Neural cell (in vitro differentiated cells): Measurements from ENCODE around the gene CLSTN2. TPM values are rescaled to one million over a fixed set of nuclear protein-coding genes. Genes with fewer than 3 reads are reported as not detected.

Experiments
- H2AFZ ChIP-seq: fragments of 200-600, 300-800 bp; sonication (generic), shearing (Covaris generic); 2 replicates; pipeline ENCODE4 v1.6.0; 2014; ENCODE audit warnings: low read depth, mild to moderate bottlenecking, antibody characterized with exemption, low read length, moderate library complexity
- H3F3A ChIP-seq: fragments of 200-600 bp; shearing (Covaris generic); 2 replicates; pipeline ENCODE4 v1.6.1; 2016; ENCODE audit warnings: mild to moderate bottlenecking, moderate library complexity, mixed read lengths, antibody characterized with exemption, low read length; ENCODE audit not compliant: insufficient read depth, poor library complexity, severe bottlenecking
- H3K27ac ChIP-seq: fragments of 200-600, 300-800 bp; sonication (generic), shearing (Covaris generic); 2 replicates; pipeline ENCODE4 v1.5.1; 2014; ENCODE audit warnings: mild to moderate bottlenecking, low read length, moderate library complexity
- H3K27me3 ChIP-seq: fragments of 300-800, 200-600 bp; sonication (generic), shearing (Covaris generic); 2 replicates; pipeline ENCODE4 v1.6.0; 2014; ENCODE audit warnings: mild to moderate bottlenecking, low read depth, low read length, moderate library complexity; ENCODE audit not compliant: insufficient read depth
- H3K36me3 ChIP-seq: fragments of 300-800, 200-600 bp; sonication (generic), shearing (Covaris generic); 2 replicates; pipeline ENCODE4 v1.5.1; 2014; ENCODE audit warnings: mild to moderate bottlenecking, antibody characterized with exemption, low read length, moderate library complexity; ENCODE audit not compliant: insufficient read depth
- H3K4me2 ChIP-seq: fragments of 300-800, 200-600 bp; sonication (generic), shearing (Covaris generic); 2 replicates; pipeline ENCODE4 v1.6.0; 2014; ENCODE audit warnings: mild to moderate bottlenecking, low read length
- H3K4me3 ChIP-seq: fragments of 300-800, 200-600 bp; sonication (generic), shearing (Covaris generic); 2 replicates; pipeline ENCODE4 v1.5.1; 2014; ENCODE audit warnings: mild to moderate bottlenecking, low read length, moderate library complexity
- H3K79me2 ChIP-seq: fragments of 200-600 bp; shearing (Covaris generic); replicated peaks from 2 replicates; pipeline ENCODE4 v1.6.0; 2014; ENCODE audit warnings: mild to moderate bottlenecking, low read length, moderate library complexity; ENCODE audit not compliant: insufficient read depth
- H3K9ac ChIP-seq: fragments of 300-800, 200-600 bp; sonication (generic), shearing (Covaris generic); 2 replicates; pipeline ENCODE4 v1.6.1; 2016; ENCODE audit warnings: mild to moderate bottlenecking, low read length, mixed read lengths
- H3K9me2 ChIP-seq: fragments of 200-600 bp; shearing (Covaris generic); 2 replicates; pipeline ENCODE4 v1.6.1; 2016; ENCODE audit warnings: mild to moderate bottlenecking, low read length, mixed read lengths; ENCODE audit not compliant: insufficient read depth
- H3K9me3 ChIP-seq: fragments of 200-600, 300-800 bp; sonication (generic), shearing (Covaris generic); 2 replicates; pipeline ENCODE4 v1.6.1; 2016; ENCODE audit warnings: mild to moderate bottlenecking, mixed run types, low read length, moderate library complexity, mixed read lengths
- H4K20me1 ChIP-seq: fragments of 200-600 bp; shearing (Covaris generic); 2 replicates; pipeline ENCODE4 v1.6.1; 2016; ENCODE audit warnings: mild to moderate bottlenecking, mixed run types; ENCODE audit not compliant: insufficient read depth
- EP300 ChIP-seq: fragments of 450-650 bp; conservative IDR thresholded peaks from 2 replicates; pipeline ENCODE4 v1.6.1; 2014; ENCODE audit warnings: antibody characterized with exemption, mild to moderate bottlenecking, moderate library complexity; ENCODE audit not compliant: poor library complexity, severe bottlenecking
- EZH2 ChIP-seq: fragments of 200-600, 300-800 bp; shearing (Covaris generic), sonication (generic); IDR thresholded peaks from 2 replicates; pipeline ENCODE4 v1.6.1; 2014; ENCODE audit warnings: antibody characterized with exemption, low read length, borderline replicate concordance, mild to moderate bottlenecking; ENCODE audit not compliant: insufficient read depth, poor library complexity, severe bottlenecking
- MXI1 ChIP-seq: fragments of 450-650 bp; conservative IDR thresholded peaks from 2 replicates; pipeline ENCODE4 v1.6.1; 2014; ENCODE audit warnings: antibody characterized with exemption, mild to moderate bottlenecking; ENCODE audit not compliant: poor library complexity, severe bottlenecking
- POLR2AphosphoS5 ChIP-seq: IDR thresholded peaks from 2 replicates; pipeline ENCODE4 v1.6.1; 2012
- RAD21 ChIP-seq: fragments of 450-650 bp; conservative IDR thresholded peaks from 2 replicates; pipeline ENCODE4 v1.6.1; 2014; ENCODE audit warnings: antibody characterized with exemption, mild to moderate bottlenecking, moderate library complexity
- SMC3 ChIP-seq: fragments of 450-650 bp; conservative IDR thresholded peaks from 2 replicates; pipeline ENCODE4 v1.6.1; 2014; ENCODE audit warnings: antibody characterized with exemption, mild to moderate bottlenecking, moderate library complexity; ENCODE audit not compliant: poor library complexity
- TAF1 ChIP-seq: IDR thresholded peaks from 2 replicates; pipeline ENCODE4 v1.6.1; 2012; ENCODE audit warnings: low read depth
- polyA plus RNA-seq: library from polyadenylated mRNA; depleted of rRNA; stranded (reverse); fragments of >200 nt; gene quantifications from 2 replicates; pipeline ENCODE4 v1.2.3, GENCODE V29; 2014
- TF ChIP-seq, protein P1 (sequence below): fragments of 450-650 bp; IDR thresholded peaks from 2 replicates; pipeline ENCODE4 v1.5.1; 2014; ENCODE audit warnings: antibody characterized with exemption, mild to moderate bottlenecking, moderate library complexity; ENCODE audit not compliant: poor library complexity, severe bottlenecking
- TF ChIP-seq, protein P2 (sequence below): IDR thresholded peaks from 2 replicates; pipeline ENCODE4 v1.6.1; 2012; ENCODE audit warnings: borderline replicate concordance

CLSTN2 gene
- polyA plus RNA-seq, 1 donor from 2014 or later: 10.7 TPM

DNA sequence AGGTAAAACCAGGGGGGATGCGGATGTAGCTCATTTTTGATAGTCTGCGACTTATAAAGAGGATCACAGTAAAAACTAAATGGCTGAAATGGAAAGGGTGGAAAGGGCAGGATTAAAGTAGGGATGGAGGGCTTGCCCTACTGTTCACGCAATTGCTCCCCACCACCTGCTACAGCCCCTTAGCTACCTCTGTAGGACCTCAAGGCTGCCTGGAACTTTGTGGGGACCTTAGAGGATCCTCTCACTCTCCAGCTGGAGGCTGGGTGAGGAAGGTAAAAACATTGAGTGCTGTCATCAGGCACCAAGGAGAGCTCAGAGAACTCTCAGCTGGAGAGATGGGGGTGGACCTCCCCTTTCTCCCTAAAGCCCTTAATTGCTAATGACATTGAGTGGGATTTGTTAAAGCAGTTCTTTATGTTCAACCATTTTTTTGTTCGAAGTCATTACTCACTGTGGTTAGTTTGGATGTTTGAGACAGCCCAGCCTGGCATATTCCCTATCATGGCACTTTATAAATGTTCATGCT lies 213.0 kb downstream of the CLSTN2 start:
- H3F3A ChIP-seq: no peaks in the 10 kb centered on the region

DNA sequence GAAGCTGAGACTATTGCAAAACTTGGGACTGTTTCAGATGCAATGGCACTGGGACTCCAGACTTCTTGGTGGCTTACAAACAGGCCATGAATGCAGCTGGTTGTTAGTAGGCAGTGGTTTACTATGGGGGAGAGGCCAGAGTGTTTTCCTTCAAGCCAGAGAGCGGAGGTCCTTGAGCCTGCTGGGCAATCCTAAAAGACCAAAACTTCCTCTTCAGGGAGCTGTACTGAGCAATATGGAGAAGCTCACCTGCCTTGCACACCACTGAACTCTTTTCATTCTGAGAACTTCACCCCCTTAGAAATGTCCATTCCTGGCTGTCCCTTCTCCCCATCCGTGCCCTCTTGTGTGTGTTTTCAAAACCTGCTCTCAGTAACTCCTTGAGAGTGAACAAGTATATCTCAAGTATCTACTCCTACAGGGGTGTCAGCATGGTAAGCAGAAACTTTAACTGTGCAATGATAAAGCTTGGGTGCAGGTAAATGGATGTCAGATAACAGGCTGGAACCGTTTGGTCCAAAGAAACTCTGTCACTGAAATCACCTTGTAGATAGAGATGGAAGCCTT lies 213.9 kb downstream of the CLSTN2 start:
- no peak overlapping the region for H3K4me3 ChIP-seq
- no peak overlapping the region for H2AFZ ChIP-seq
- TF ChIP-seq SMC3 (no peak), EZH2 (no peak), TAF1 (no peak)
- H3K79me2 ChIP-seq: no peaks in the 10 kb centered on the region
- no peaks in the 10 kb centered on the region for H3K9me2 ChIP-seq
- no peaks in the 10 kb centered on the region for H4K20me1 ChIP-seq
- no peak overlapping the region for H3K27ac ChIP-seq
- H3K27me3 ChIP-seq: peaks cover 26% of the 10 kb centered on the region
- H3K9ac ChIP-seq: no peak overlapping the region
- no peaks in the 10 kb centered on the region for H3K36me3 ChIP-seq
- no peaks in the 10 kb centered on the region for H3F3A ChIP-seq
- no peaks in the 10 kb centered on the region for H3K9me3 ChIP-seq
- no peak overlapping the region for H3K4me2 ChIP-seq

More for the DNA sequence above, 213.0 kb downstream of the CLSTN2 start:
- TF ChIP-seq, protein P1, sequence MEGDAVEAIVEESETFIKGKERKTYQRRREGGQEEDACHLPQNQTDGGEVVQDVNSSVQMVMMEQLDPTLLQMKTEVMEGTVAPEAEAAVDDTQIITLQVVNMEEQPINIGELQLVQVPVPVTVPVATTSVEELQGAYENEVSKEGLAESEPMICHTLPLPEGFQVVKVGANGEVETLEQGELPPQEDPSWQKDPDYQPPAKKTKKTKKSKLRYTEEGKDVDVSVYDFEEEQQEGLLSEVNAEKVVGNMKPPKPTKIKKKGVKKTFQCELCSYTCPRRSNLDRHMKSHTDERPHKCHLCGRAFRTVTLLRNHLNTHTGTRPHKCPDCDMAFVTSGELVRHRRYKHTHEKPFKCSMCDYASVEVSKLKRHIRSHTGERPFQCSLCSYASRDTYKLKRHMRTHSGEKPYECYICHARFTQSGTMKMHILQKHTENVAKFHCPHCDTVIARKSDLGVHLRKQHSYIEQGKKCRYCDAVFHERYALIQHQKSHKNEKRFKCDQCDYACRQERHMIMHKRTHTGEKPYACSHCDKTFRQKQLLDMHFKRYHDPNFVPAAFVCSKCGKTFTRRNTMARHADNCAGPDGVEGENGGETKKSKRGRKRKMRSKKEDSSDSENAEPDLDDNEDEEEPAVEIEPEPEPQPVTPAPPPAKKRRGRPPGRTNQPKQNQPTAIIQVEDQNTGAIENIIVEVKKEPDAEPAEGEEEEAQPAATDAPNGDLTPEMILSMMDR: no peak
- TF ChIP-seq TAF1 (no peak), MXI1 (no peak), SMC3 (no peak), POLR2AphosphoS5 (no peak), EP300 (no peak), RAD21 (no peak)
- no peak overlapping the region for H2AFZ ChIP-seq
- no peak overlapping the region for H3K4me3 ChIP-seq
- H3K27me3 ChIP-seq: peaks cover 26% of the 10 kb centered on the region
- H3K27ac ChIP-seq: no peak overlapping the region
- no peaks in the 10 kb centered on the region for H3K36me3 ChIP-seq
- H3K79me2 ChIP-seq: no peaks in the 10 kb centered on the region
- no peak overlapping the region for H3K9ac ChIP-seq
- no peaks in the 10 kb centered on the region for H3K9me2 ChIP-seq
- H4K20me1 ChIP-seq: no peaks in the 10 kb centered on the region
- no peaks in the 10 kb centered on the region for H3K9me3 ChIP-seq
- no peak overlapping the region for H3K4me2 ChIP-seq

DNA sequence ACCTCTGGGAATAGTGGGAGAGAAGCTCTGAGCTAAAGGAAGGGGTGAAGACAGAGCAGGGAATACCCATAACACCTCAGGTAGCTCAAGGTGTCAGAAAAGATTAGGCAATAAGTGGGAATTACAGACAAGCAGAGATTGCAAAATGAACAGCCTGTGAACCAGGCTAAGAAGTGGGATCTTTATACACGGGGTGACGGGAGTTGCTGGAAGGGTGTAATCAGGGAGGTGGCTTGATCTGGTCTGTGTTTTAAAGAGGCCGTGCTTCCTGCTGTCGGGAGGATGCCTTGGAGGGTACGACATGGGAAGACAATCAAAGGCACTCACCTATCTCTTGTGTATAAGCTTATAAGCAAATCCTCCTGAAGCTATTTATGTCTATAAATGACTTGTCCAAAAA lies 216.3 kb downstream of the CLSTN2 start:
- H3K27me3 ChIP-seq: peaks cover 17% of the 10 kb centered on the region
- H3K4me2 ChIP-seq: no peak overlapping the region
- H3K4me3 ChIP-seq: no peak overlapping the region
- no peaks in the 10 kb centered on the region for H3K9me3 ChIP-seq
- no peak overlapping the region for H3K27ac ChIP-seq
- H3F3A ChIP-seq: no peaks in the 10 kb centered on the region
- H2AFZ ChIP-seq: no peak overlapping the region
- no peak overlapping the region for H3K9ac ChIP-seq
- H3K79me2 ChIP-seq: no peaks in the 10 kb centered on the region
- no peaks in the 10 kb centered on the region for H4K20me1 ChIP-seq
- H3K9me2 ChIP-seq: no peaks in the 10 kb centered on the region
- no peaks in the 10 kb centered on the region for H3K36me3 ChIP-seq
- TF ChIP-seq POLR2AphosphoS5 (no peak), TAF1 (no peak), RAD21 (no peak), EP300 (no peak), SMC3 (no peak), MXI1 (no peak), EZH2 (no peak)
- TF ChIP-seq, protein P1: no peak
- TF ChIP-seq, protein P2, sequence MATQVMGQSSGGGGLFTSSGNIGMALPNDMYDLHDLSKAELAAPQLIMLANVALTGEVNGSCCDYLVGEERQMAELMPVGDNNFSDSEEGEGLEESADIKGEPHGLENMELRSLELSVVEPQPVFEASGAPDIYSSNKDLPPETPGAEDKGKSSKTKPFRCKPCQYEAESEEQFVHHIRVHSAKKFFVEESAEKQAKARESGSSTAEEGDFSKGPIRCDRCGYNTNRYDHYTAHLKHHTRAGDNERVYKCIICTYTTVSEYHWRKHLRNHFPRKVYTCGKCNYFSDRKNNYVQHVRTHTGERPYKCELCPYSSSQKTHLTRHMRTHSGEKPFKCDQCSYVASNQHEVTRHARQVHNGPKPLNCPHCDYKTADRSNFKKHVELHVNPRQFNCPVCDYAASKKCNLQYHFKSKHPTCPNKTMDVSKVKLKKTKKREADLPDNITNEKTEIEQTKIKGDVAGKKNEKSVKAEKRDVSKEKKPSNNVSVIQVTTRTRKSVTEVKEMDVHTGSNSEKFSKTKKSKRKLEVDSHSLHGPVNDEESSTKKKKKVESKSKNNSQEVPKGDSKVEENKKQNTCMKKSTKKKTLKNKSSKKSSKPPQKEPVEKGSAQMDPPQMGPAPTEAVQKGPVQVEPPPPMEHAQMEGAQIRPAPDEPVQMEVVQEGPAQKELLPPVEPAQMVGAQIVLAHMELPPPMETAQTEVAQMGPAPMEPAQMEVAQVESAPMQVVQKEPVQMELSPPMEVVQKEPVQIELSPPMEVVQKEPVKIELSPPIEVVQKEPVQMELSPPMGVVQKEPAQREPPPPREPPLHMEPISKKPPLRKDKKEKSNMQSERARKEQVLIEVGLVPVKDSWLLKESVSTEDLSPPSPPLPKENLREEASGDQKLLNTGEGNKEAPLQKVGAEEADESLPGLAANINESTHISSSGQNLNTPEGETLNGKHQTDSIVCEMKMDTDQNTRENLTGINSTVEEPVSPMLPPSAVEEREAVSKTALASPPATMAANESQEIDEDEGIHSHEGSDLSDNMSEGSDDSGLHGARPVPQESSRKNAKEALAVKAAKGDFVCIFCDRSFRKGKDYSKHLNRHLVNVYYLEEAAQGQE: no peak
